GM23248 (cell line): ENCODE data around the gene CDK14. TPM values are rescaled to one million over a fixed set of nuclear protein-coding genes. Genes with fewer than 3 reads are reported as not detected.

Experiments used
- DNase-seq: peaks from one replicate; pipeline ENCODE4 v3.0.0-alpha.2; 2015
- H2AFZ ChIP-seq: fragments of 200-600 bp; sonication (generic); 2 replicates; pipeline ENCODE4 v1.6.1; 2016; ENCODE audit warnings: antibody characterized with exemption
- H3F3A ChIP-seq: fragments of 200-600 bp; sonication (generic); 2 replicates; pipeline ENCODE4 v1.6.1; 2016; ENCODE audit warnings: mild to moderate bottlenecking, antibody characterized with exemption, mixed run types; ENCODE audit not compliant: insufficient read depth
- H3K27ac ChIP-seq: fragments of 200-600 bp; sonication (generic); 2 replicates; pipeline ENCODE4 v1.5.1; 2016; ENCODE audit warnings: mild to moderate bottlenecking
- H3K27me3 ChIP-seq: fragments of 200-600 bp; sonication (generic); replicated peaks from 2 replicates; pipeline ENCODE4 v1.6.1; 2016; ENCODE audit warnings: mild to moderate bottlenecking; ENCODE audit not compliant: insufficient read depth
- H3K36me3 ChIP-seq: fragments of 200-600 bp; sonication (generic); 2 replicates; pipeline ENCODE4 v1.6.1; 2016; ENCODE audit warnings: low read depth, mild to moderate bottlenecking
- H3K4me1 ChIP-seq: fragments of 200-600 bp; sonication (generic); 2 replicates; pipeline ENCODE4 v1.6.1; 2016; ENCODE audit warnings: mild to moderate bottlenecking; ENCODE audit not compliant: insufficient read depth
- H3K4me2 ChIP-seq: fragments of 200-600 bp; sonication (generic); one replicate; pipeline ENCODE4 v1.6.1; 2016; ENCODE audit warnings: mild to moderate bottlenecking; ENCODE audit not compliant: unreplicated experiment
- H3K4me3 ChIP-seq: fragments of 200-600 bp; sonication (generic); 2 replicates; pipeline ENCODE4 v1.5.1; 2016; ENCODE audit warnings: mild to moderate bottlenecking
- H3K79me2 ChIP-seq: fragments of 200-600 bp; sonication (generic); 2 replicates; pipeline ENCODE4 v1.6.1; 2016; ENCODE audit warnings: mild to moderate bottlenecking; ENCODE audit not compliant: insufficient read depth
- H3K9ac ChIP-seq: fragments of 200-600 bp; sonication (generic); 2 replicates; pipeline ENCODE4 v1.6.1; 2016; ENCODE audit warnings: mild to moderate bottlenecking
- H3K9me2 ChIP-seq: fragments of 200-600 bp; sonication (generic); 2 replicates; pipeline ENCODE4 v1.6.1; 2016; ENCODE audit warnings: mixed run types, mild to moderate bottlenecking, moderate library complexity; ENCODE audit not compliant: insufficient read depth
- H3K9me3 ChIP-seq: fragments of 200-600 bp; sonication (generic); one replicate; pipeline ENCODE4 v1.6.1; 2017; ENCODE audit warnings: low read depth
- H4K20me1 ChIP-seq: fragments of 200-600 bp; sonication (generic); 2 replicates; pipeline ENCODE4 v1.6.0; 2016; ENCODE audit not compliant: insufficient read depth
- EZH2 ChIP-seq: fragments of 200-600 bp; sonication (generic); IDR thresholded peaks from 2 replicates; pipeline ENCODE4 v1.6.1; 2018; ENCODE audit warnings: antibody characterized with exemption, mild to moderate bottlenecking; ENCODE audit not compliant: insufficient read depth, poor library complexity, severe bottlenecking
- EZH2phosphoT487 ChIP-seq: fragments of 200-600 bp; sonication (generic); IDR thresholded peaks from 2 replicates; pipeline ENCODE4 v1.6.1; 2018; ENCODE audit warnings: antibody characterized with exemption, moderate library complexity, mild to moderate bottlenecking, low read depth; ENCODE audit not compliant: insufficient read depth
- WGBS, 2 experiments: methylation state at CpG; one replicate each; pipeline ENCODE4 v1.1.6; 2015 to 2017; ENCODE audit warnings: low lambda C conversion rate in 2 of 2, low coverage in 1 of 2; ENCODE audit errors: missing lambda C conversion rate in 2 of 2; 5-methylcytosine and 5-hydroxymethylcytosine counted together
- in situ Hi-C: fragments of 300-500 bp; cut with MboI; formaldehyde crosslinking; loops from 2 replicates; pipeline ENCODE4 v1.15.0; 2020
- polyA plus RNA-seq: library from polyadenylated mRNA; unstranded; fragments of >200 nt; fragmentation: Nextera tagmentation; extraction: Ambion mirVana; gene quantifications from 2 replicates; pipeline ENCODE4 v1.2.1, GENCODE V29; 2016
- total RNA-seq: library from RNA; depleted of rRNA; stranded (reverse); fragments of >200 nt; shearing (Covaris generic); gene quantifications from 2 replicates; pipeline ENCODE4 v1.2.3, GENCODE V29; 2014

Gene CDK14
- total and polyA plus RNA-seq, 2 experiments from 2014 or later: 19.9 to 21.2 TPM

DNA sequence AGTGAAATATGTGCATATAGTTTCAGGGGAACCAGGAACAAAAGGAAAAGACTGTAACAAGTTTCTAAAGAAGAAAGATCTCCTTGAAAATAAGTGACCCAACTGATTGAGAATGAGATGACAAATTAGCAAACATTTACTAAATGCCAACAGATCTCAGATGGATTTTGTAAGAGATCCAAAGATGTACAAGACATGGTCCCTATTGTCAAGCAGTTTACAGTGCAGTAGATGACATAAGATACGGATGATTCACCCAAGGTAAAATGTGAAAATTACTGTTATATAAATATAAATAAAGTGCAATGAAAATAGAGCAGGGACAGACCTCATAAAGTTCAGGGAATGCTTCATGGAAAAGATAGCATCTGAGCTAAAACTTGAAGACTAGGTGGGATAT lies 546.6 kb downstream of the CDK14 start:
- in situ Hi-C loops: no loop called here

DNA sequence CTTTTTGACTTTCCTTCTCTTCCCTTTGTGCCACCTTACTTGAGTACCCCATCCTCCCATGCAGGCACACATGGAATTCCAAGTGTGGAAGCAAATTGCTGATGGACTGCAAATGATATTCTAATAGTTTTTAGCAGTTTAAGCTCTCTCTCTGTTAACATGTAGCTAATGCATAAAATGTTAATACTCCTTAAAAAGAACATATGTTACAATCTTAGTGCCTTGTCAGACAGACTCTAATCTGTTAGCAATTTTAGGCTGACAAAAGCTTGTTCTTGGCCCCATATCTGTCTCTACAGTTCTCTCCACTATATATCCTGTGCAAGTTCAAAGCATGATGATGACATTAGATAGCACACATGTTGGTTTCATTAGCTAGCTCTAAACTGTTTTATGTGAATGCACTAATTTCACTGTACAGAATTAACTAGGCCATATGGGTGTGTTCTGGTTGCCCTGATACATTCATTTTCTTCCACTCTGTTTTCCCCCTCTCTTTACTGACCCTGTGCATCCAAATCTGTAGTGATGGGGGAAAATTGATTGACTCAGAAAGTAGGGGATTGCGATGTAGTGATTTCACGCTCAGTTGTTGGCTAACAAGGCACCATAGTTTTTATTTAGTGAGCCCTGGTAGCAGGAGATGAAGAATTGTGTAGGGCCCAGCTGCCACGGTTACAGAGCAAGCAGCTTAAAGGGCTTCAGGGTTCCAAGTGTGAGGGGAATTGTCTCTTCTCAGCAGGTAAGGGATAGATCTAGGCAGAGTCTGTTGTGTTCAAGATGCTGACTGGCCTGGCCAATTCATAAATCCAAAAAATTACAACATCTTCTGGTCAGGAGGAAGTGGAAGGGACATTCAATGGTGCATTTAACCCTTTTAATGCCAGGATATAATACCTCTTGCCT lies 553.5 kb downstream of the CDK14 start:
- in situ Hi-C loops: no loop called here
- Histone ChIP-seq H3K9ac (no peak overlapping the region), H3K27me3 (no peaks in the 10 kb centered on the region), H3F3A (no peaks in the 10 kb centered on the region), H3K9me3 (no peaks in the 10 kb centered on the region), H2AFZ (no peak overlapping the region), H3K79me2 (no peaks in the 10 kb centered on the region), H3K4me2 (no peak overlapping the region), H3K27ac (no peak overlapping the region), H3K4me3 (no peak overlapping the region), H4K20me1 (no peaks in the 10 kb centered on the region), H3K4me1 (no peaks in the 10 kb centered on the region), H3K36me3 (no peaks in the 10 kb centered on the region), H3K9me2 (no peaks in the 10 kb centered on the region)
- 65 to 76% methylated on average over 3 of the region's 3 CpGs for WGBS, 2 experiments
- DNase-seq: no peak
- TF ChIP-seq EZH2phosphoT487 (no peak), EZH2 (no peak)

More for the DNA sequence above, 546.6 kb downstream of the CDK14 start:
- Histone ChIP-seq H3K9ac (no peak overlapping the region), H2AFZ (no peak overlapping the region), H3K27me3 (no peaks in the 10 kb centered on the region), H3K4me2 (no peak overlapping the region), H3K9me2 (no peaks in the 10 kb centered on the region), H3K79me2 (no peaks in the 10 kb centered on the region), H3K27ac (no peak overlapping the region), H3F3A (no peaks in the 10 kb centered on the region), H4K20me1 (no peaks in the 10 kb centered on the region), H3K4me3 (no peak overlapping the region), H3K9me3 (no peaks in the 10 kb centered on the region), H3K36me3 (peaks cover 3% of the 10 kb centered on the region; the same call in 1 of the 2 replicates), H3K4me1 (no peaks in the 10 kb centered on the region)
- DNase-seq: no peak
- TF ChIP-seq EZH2: no peak
- no peak for TF ChIP-seq EZH2phosphoT487
- WGBS, 2 experiments: 100% methylated on average over 1 of the region's 1 CpG

DNA sequence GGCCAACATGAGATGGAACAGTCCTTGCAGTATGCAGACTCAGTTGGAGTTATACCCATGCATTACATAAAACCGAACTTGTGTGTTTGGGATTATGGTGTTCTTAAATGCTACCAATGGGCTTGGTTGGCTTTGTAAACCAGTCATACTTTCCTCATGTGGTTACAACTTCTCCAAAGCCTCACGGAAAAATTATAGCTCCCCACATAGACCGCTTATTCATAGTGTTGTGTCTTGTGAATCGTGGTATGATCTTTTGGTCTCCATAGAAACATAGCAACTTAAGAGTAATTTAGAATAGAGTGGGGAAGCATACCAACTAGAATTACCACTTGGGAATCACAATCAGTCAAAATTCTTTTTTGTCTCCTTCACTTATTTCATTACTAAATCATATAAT lies 555.8 kb downstream of the CDK14 start:
- Histone ChIP-seq H3K4me1 (no peaks in the 10 kb centered on the region), H3K27ac (no peak overlapping the region), H4K20me1 (no peaks in the 10 kb centered on the region), H3K36me3 (no peaks in the 10 kb centered on the region), H3K9me2 (no peaks in the 10 kb centered on the region), H3K9ac (no peak overlapping the region), H3K9me3 (no peaks in the 10 kb centered on the region), H2AFZ (no peak overlapping the region), H3K4me2 (no peak overlapping the region), H3K27me3 (no peaks in the 10 kb centered on the region), H3K4me3 (no peak overlapping the region), H3F3A (no peaks in the 10 kb centered on the region), H3K79me2 (no peaks in the 10 kb centered on the region)
- WGBS, 2 experiments: 97% methylated on average over 4 of the region's 4 CpGs
- DNase-seq: peak; percentile 6
- TF ChIP-seq EZH2phosphoT487 (no peak), EZH2 (no peak)
- in situ Hi-C loops: no loop called here

DNA sequence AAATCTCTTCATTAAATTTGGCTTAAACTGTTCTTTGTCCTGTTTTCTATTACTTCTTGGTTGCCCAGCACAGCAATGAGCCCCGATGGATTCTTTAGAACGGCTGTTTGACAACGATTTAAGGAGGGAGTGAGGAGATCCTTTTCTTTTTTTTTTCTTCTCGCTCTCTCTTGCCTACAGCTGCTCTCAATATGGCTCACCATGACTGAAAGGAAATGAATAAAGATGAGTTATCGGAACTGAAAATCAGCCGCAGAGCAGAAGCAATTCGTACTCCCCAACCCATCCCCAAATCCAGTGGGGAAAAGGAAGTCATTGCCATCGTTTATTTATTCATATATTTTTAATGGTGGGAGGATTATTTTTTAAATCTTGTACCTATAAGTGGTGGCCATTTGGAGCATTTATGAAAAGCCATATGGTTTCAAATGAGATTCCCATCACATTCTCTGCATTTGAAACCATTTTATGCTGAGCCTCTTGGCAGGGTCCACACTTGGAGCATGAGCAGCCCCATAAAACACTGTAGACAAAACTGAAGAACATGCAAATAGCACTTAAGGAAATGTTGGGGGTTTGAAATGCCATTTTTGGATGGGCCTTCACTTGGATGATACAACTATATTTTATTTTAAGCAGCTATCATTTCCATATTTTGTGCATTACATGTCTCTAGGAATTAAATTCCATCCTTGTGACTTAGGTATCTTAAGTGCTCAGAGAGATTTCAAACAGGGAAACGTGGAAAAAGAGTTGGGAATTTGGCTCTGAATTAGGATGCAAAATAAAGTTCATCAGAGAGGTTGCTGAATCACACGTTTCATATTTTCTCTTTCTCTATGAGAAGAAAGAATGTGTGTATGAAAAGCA lies 560.4 kb downstream of the CDK14 start:
- H3K79me2 ChIP-seq: no peaks in the 10 kb centered on the region
- no peak overlapping the region for H2AFZ ChIP-seq
- no peaks in the 10 kb centered on the region for H3F3A ChIP-seq
- TF ChIP-seq EZH2phosphoT487 (no peak), EZH2 (no peak)
- no peaks in the 10 kb centered on the region for H3K4me1 ChIP-seq
- no peaks in the 10 kb centered on the region for H4K20me1 ChIP-seq
- no peak overlapping the region for H3K4me3 ChIP-seq
- H3K36me3 ChIP-seq: no peaks in the 10 kb centered on the region
- no peak overlapping the region for H3K27ac ChIP-seq
- no peak overlapping the region for H3K4me2 ChIP-seq
- no peaks in the 10 kb centered on the region for H3K27me3 ChIP-seq
- no peaks in the 10 kb centered on the region for H3K9me3 ChIP-seq
- in situ Hi-C loops: no loop called here
- no peak overlapping the region for H3K9ac ChIP-seq
- H3K9me2 ChIP-seq: no peaks in the 10 kb centered on the region
- no peak for DNase-seq
- 94 to 95% methylated on average over 10 of the region's 10 CpGs for WGBS, 2 experiments
